HG03103 (cell line): ENCODE results near the gene HOXD13.

Source experiments
- ATAC-seq: cut with Tn5 transposase; IDR thresholded peaks from one replicate; pipeline ENCODE4 v1.9.1; 2021; ENCODE audit warnings: low read depth; ENCODE audit not compliant: unreplicated experiment

Gene HOXD13

GRCh38 chr2:176117823-176118371, 25.4 kb downstream of the HOXD13 start:
- ATAC-seq: no peak

DNA sequence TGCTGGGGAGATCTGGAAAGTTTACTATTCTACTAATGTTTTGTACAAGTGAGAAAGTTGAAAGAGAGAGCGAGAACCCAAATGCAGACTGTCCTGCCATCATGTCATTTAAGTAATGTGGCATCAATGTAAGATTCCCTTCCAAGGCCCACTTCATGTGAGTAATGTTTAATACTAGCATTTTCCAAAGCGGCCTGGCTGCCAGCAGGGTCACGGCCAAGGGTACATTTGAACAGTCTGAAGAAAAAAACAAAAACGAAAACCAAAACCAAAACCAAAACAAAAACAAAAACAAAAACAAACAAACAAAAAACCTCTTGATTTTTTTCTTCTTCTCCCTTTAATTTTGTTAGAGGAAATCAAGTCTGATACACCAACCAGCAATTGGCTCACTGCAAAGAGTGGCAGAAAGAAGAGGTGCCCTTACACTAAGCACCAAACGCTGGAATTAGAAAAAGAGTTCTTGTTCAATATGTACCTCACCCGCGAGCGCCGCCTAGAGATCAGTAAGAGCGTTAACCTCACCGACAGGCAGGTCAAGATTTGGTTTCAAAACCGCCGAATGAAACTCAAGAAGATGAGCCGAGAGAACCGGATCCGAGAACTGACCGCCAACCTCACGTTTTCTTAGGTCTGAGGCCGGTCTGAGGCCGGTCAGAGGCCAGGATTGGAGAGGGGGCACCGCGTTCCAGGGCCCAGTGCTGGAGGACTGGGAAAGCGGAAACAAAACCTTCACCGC, 26.2 kb downstream of the HOXD13 start:
- ATAC-seq: no peak

- no peak for ATAC-seq
Measured at GRCh38 chr2:176120364-176121189, 28.1 kb downstream of the HOXD13 start.

- no peak for ATAC-seq
Measured at GRCh38 chr2:176121190-176122051, 28.9 kb downstream of the HOXD13 start.

DNA sequence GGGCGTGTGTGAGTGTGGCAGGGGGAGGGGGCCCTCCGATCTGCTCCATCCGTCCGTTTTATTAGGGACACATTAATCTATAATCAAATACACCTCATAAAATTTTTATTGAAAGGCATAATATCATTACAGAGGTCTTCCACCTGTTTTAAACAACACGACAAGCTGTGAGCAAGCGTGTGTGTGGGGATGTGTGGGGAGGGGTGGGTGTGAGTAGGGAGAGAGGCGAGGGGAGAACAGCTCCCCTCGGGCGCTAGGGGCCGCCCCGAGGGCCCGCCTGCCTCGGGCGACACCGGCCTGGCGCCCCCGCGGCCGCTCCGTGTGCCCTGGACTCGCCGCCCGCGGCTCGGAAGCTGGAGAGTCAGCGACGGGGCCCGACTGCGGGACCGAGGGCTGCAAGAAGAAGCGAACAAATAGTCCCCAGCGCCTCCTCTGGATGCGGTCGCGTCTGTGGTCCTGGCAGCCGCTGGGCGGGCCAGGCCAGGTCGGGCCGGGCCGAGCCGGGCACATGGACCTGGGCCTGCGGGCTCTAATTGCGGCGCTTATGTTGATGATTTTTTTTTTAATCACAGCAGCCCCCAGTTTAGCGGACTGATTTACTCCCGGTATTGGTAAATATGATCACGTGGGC, 29.6 kb downstream of the HOXD13 start:
- ATAC-seq: no peak

DNA sequence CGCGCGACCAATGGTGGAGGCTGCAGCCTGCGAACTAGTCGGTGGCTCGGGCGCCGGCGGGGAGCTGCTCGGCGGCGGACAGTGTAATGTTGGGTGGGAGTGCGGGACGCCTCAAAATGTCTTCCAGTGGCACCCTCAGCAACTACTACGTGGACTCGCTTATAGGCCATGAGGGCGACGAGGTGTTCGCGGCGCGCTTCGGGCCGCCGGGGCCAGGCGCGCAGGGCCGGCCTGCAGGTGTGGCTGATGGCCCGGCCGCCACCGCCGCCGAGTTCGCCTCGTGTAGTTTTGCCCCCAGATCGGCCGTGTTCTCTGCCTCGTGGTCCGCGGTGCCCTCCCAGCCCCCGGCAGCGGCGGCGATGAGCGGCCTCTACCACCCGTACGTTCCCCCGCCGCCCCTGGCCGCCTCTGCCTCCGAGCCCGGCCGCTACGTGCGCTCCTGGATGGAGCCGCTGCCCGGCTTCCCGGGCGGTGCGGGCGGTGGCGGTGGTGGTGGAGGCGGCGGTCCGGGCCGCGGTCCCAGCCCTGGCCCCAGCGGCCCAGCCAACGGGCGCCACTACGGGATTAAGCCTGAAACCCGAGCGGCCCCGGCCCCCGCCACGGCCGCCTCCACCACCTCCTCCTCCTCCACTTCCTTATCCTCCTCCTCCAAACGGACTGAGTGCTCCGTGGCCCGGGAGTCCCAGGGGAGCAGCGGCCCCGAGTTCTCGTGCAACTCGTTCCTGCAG, 30.3 kb downstream of the HOXD13 start, which contains the start of gene HOXD9:
TSS of gene HOXD9 (plus strand) at position 37 of the 728 bp plus-strand sequence. CDS start at position 87, 50 bp downstream.
- no peak for ATAC-seq

DNA sequence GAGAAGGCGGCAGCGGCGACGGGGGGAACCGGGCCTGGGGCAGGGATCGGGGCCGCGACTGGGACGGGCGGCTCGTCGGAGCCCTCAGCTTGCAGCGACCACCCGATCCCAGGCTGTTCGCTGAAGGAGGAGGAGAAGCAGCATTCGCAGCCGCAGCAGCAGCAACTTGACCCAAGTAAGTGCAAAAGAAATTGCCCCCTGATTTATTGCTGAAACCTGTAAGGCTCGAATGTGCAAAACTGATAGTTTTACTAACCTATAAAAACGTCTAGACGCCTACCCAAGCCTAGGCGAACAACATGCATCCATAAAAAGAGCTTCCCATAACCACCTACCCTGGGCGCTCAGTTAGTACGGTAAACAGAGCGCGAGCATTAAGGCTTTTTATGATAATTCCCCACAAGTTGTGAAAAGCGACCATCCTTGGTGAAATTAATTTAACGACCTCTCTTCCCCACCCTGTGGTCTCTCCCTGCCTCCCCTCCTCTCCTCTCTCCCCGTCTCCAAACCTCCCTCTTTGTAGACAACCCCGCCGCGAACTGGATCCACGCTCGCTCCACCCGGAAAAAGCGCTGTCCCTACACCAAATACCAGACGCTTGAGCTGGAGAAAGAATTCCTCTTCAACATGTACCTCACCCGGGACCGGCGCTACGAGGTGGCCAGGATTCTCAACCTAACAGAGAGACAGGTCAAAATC, 31.0 kb downstream of the HOXD13 start:
- ATAC-seq: no peak

DNA sequence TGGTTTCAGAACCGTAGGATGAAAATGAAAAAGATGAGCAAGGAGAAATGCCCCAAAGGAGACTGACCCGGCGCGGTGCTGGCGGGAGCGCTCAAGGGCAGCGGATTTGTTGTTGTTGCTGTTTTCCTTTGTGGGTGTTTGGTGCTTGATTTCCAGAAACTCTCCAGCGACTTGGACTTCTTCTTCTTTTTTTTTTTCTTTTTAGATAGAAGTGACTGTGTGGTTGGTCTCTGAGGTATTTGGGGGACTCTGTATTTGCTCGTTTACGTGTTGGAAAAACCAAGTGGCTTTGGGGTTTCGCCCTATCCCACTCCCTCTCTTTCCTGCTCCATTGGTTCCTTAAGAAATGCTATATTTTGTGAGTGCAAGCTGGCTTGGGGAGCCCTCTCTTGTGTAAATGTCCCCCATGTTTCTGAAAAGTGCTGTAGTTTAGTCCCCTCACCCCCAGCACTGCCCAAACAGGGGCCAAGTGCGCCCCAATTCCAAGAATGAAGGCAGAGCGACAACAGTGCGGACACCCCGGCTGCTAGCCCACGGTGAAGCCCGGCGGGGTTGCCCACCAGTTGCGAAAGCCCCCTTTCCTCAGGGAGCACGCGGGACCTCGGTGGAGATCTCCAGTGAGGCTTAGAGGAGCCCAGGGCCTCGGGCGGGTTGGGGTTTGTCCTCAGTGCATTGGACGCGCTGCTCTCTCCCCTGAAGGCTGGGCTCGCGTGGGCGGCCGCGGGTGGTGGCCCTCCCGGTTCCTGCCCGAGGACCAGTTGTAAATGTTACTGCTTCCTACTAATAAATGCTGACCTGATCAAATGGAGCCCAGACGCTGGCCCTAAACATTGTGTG, 31.8 kb downstream of the HOXD13 start:
- ATAC-seq: no peak

DNA sequence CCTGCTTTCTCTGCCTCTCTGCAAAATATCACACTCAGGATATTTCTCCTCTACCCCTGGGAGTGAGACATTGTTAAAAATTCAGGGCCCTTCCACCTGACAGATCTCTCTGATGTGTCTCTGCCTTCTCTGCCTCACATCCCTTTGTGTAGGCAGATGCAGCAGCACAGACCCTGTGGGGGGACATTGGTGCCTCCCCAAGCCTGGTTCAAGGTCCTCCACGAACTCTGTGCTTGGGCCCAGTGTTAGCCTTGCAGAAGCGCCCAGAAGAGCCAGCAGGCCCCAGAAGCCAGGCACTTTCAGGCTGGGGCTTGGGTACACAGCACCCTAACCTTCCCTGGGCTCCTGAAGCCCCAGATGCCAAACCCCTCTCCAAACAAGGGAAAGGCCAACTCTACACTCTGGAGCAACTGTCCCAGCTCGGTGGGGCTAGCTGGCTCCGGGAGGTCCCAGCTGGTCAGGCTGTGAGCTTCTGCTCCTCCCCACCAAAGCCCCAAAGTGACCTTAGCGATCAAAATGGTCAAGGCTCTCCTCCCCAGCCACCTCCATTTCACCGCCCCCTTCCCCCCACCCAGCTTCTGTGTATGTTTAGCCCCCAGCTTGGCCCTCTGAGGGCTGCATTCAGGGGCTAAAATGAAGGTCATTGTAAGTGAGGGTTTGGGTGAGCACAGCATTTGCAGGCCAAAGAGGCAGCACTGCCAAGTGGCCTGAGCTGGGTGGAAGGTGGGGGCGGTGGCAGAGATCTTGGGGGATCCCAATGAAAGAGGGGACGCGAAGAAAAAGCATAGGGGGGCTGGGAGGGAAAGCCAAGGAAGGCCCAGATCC, 32.6 kb downstream of the HOXD13 start:
- ATAC-seq: no peak

DNA sequence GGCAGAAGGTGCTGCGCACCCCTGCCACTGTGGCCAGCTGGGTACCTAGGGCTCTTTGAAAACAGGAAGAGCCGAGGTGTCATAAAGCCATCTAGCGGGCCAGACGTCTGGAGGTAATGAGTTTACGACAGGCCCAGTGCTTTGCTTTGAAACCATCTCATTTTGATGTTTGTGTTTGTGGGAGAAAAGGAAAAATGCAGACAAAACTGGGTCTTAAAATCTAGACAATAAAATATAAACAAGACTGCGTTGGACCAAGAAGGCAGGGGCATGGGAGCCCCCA, 33.2 kb downstream of the HOXD13 start:
- no peak for ATAC-seq

GRCh38 chr2:176126929-176127773, 34.6 kb downstream of the HOXD13 start:
- ATAC-seq: no peak

- ATAC-seq: no peak
Measured at GRCh38 chr2:176127774-176128072, 35.2 kb downstream of the HOXD13 start.

GRCh38 chr2:176128172-176128981, 35.9 kb downstream of the HOXD13 start:
- ATAC-seq: no peak

DNA sequence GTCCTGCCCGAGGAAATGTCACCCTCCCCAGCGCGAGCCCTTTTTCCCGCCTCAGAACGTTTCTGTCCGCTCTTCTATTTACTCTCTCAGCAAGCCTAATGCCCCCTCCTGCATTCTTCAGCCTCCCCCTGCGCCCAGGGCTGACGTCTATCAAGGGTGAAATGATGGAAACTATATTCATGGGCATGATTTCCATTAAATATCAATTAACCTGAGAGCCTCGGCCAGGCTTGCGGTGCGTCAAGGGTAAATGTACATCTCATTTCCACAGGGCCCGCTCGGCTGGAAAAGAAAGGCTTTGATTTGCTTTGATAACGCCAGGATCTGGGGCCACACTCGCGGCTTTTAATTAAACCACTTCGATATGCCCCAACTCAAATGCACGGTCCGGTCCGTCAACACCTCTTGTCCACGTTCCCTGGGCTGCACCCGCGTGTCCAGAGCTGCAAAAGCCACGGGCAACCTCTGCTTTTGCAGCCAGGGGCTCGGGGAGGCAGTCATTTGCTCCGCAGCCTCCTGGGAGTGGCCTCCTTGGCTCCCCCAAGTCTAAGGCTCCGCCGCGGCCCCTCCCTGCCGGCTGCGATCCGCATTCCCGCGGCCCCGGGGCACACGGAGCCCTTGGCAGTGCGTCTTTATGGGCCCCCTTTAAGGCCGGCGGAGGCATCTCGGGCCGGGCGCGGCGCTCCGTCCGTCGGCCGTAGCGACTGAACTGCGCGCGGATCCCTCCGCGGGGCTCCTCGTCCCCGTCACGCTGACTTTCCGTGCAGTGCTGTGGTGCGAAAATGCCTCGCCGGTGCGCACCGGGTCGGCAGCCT, 36.7 kb downstream of the HOXD13 start, which contains the start of gene HOXD8:
TSS of gene HOXD8 (plus strand) at position 724 of the 815 bp plus-strand sequence. CDS start 662 bp downstream, outside the sequence.
- ATAC-seq: no peak

GRCh38 chr2:176129813-176130146, 37.3 kb downstream of the HOXD13 start:
- no peak for ATAC-seq
